Glutamatergic neuron (in vitro differentiated cells): Measurements from ENCODE around the gene PSPN. TPM values are rescaled to one million over a fixed set of nuclear protein-coding genes. Genes with fewer than 3 reads are reported as not detected.
A peak's percentile ranks its signal among the peaks of the same experiment; 100 is the strongest.

ENCODE experiments used
- DNase-seq: peaks from one replicate; pipeline ENCODE4 v3.0.0; 2022
- H3K27ac Mint-ChIP-seq: one replicate; pipeline ENCODE4 v1.8.0; 2020; ENCODE audit warnings: mild to moderate bottlenecking, mixed read lengths, inconsistent platforms; ENCODE audit not compliant: unreplicated experiment
- H3K27me3 Mint-ChIP-seq: one replicate; pipeline ENCODE4 v1.8.0; 2020; ENCODE audit warnings: mild to moderate bottlenecking, moderate library complexity, mixed read lengths, inconsistent platforms; ENCODE audit not compliant: unreplicated experiment
- H3K36me3 Mint-ChIP-seq: one replicate; pipeline ENCODE4 v1.8.0; 2020; ENCODE audit warnings: mild to moderate bottlenecking, mixed read lengths, inconsistent platforms; ENCODE audit not compliant: unreplicated experiment
- H3K4me1 Mint-ChIP-seq: one replicate; pipeline ENCODE4 v1.8.0; 2020; ENCODE audit warnings: mild to moderate bottlenecking, low read depth, mixed read lengths, inconsistent platforms; ENCODE audit not compliant: unreplicated experiment
- H3K4me3 Mint-ChIP-seq: one replicate; pipeline ENCODE4 v1.8.0; 2020; ENCODE audit warnings: mild to moderate bottlenecking, mixed read lengths, inconsistent platforms; ENCODE audit not compliant: unreplicated experiment
- H3K9me3 Mint-ChIP-seq: one replicate; pipeline ENCODE4 v1.8.0; 2020; ENCODE audit warnings: mild to moderate bottlenecking, moderate library complexity, mixed read lengths, inconsistent platforms; ENCODE audit not compliant: unreplicated experiment
- CTCF ChIP-seq: fragments of 200-600 bp; sonication (generic); IDR thresholded peaks from one replicate; pipeline ENCODE4 v1.5.0; 2021; ENCODE audit not compliant: partially characterized antibody, unreplicated experiment
- total RNA-seq: library from RNA; stranded (reverse); fragmentation: NEBNext Ultra II Directional; extraction: Animal tissue kit (Norgen Biotek cat#: 25700); gene quantifications from one replicate; pipeline ENCODE4 v1.2.1, GENCODE V29; 2021; ENCODE audit not compliant: unreplicated experiment

The PSPN gene
- total RNA-seq, 1 donor from 2014 or later: 2.3 TPM

- peaks cover 2% of the 10 kb centered on the region for H3K4me1 Mint-ChIP-seq
- no peak overlapping the region for H3K4me3 Mint-ChIP-seq
- no peak overlapping the region for H3K27ac Mint-ChIP-seq
- peaks cover 4% of the 10 kb centered on the region for H3K27me3 Mint-ChIP-seq
- DNase-seq: no peak
- TF ChIP-seq CTCF: no peak
- peaks cover 9% of the 10 kb centered on the region for H3K9me3 Mint-ChIP-seq
- H3K36me3 Mint-ChIP-seq: peaks cover 3% of the 10 kb centered on the region
These were observed 872 bp downstream of the PSPN start for GRCh38 chr19:6374711-6375410.

GRCh38 chr19:6374161-6374709 is 1.5 kb downstream of the PSPN start:
- H3K4me3 Mint-ChIP-seq: peak overlapping the region; percentile 88
- DNase-seq: no peak
- TF ChIP-seq CTCF: no peak
- H3K4me1 Mint-ChIP-seq: peaks cover 2% of the 10 kb centered on the region
- no peaks in the 10 kb centered on the region for H3K36me3 Mint-ChIP-seq
- no peak overlapping the region for H3K27ac Mint-ChIP-seq
- peaks cover 6% of the 10 kb centered on the region for H3K27me3 Mint-ChIP-seq
- peaks cover 9% of the 10 kb centered on the region for H3K9me3 Mint-ChIP-seq

- Mint-ChIP-seq H3K4me1 (peaks cover 2% of the 10 kb centered on the region), H3K4me3 (peak overlapping the region; percentile 88), H3K9me3 (peaks cover 9% of the 10 kb centered on the region), H3K27me3 (peaks cover 6% of the 10 kb centered on the region), H3K27ac (peak overlapping the region; percentile 69), H3K36me3 (no peaks in the 10 kb centered on the region)
- TF ChIP-seq CTCF: no peak
- DNase-seq: no peak
These were observed 2.0 kb downstream of the PSPN start for GRCh38 chr19:6373813-6374108.

- Mint-ChIP-seq H3K9me3 (peaks cover 9% of the 10 kb centered on the region), H3K4me1 (peaks cover 2% of the 10 kb centered on the region)
These were observed 2.5 kb downstream of the PSPN start for GRCh38 chr19:6373096-6373812.

More at GRCh38 chr19:6373096-6373812, 2.5 kb downstream of the PSPN start:
- H3K27me3 Mint-ChIP-seq: peaks cover 6% of the 10 kb centered on the region
- DNase-seq: peak; percentile 99
- no peaks in the 10 kb centered on the region for H3K36me3 Mint-ChIP-seq
- H3K4me3 Mint-ChIP-seq: peak overlapping the region; percentile 88
- H3K27ac Mint-ChIP-seq: peak overlapping the region; percentile 69
- no peak for TF ChIP-seq CTCF
